Omental fat pad (tissue), 4 donors: ENCODE results near the gene NAV2. TPM values are rescaled to one million over a fixed set of nuclear protein-coding genes. Genes with fewer than 3 reads are reported as not detected.

Experiments
- ATAC-seq: fragments of 150-250 bp; one replicate; pipeline ENCODE4 v1.9.1; 2016; ENCODE audit warnings: mild to moderate bottlenecking, moderate library complexity; ENCODE audit not compliant: low FRiP score
- DNase-seq: peaks from one replicate; pipeline ENCODE4 v3.0.0-alpha.2; 2019; ENCODE audit warnings: low spot score
- CTCF ChIP-seq, 3 donors: fragments of 450-650 bp; IDR thresholded peaks; one replicate each; pipeline ENCODE4 v1.5.1; 2016 to 2017; ENCODE audit warnings: antibody characterized with exemption in 3 of 3, mild to moderate bottlenecking in 3 of 3, moderate library complexity in 2 of 3
- total RNA-seq, 4 donors: library from RNA; depleted of rRNA; stranded (reverse); fragments of >200 nt; gene quantifications; one replicate each; pipeline ENCODE4 v1.1.0, GENCODE V29; 2016

NAV2 gene
- total RNA-seq, 4 donors from 2014 or later = 6.3 to 41.6 (median 13.0) TPM

- DNase-seq = no peak
- no peak for ATAC-seq
Measured at GRCh38 chr11:19793326-19793725, 80.7 kb downstream of the NAV2 start.

GRCh38 chr11:19794161-19794560, 81.5 kb downstream of the NAV2 start:
- no peak for ATAC-seq
- DNase-seq = no peak
- no peak for TF ChIP-seq CTCF (IDR thresholded peaks at IDR 0.05)

More at GRCh38 chr11:19793326-19793725, 80.7 kb downstream of the NAV2 start:
- no peak for TF ChIP-seq CTCF (IDR thresholded peaks at IDR 0.05)

- no peak for TF ChIP-seq CTCF (IDR thresholded peaks at IDR 0.05)
- ATAC-seq (no peak), DNase-seq (no peak)
Measured at GRCh38 chr11:19795082-19795481, 82.4 kb downstream of the NAV2 start.

GRCh38 chr11:19800162-19800561, 87.5 kb downstream of the NAV2 start:
- no peak for ATAC-seq
- TF ChIP-seq CTCF (IDR thresholded peaks at IDR 0.05) = no peak
- DNase-seq = no peak

- TF ChIP-seq CTCF (IDR thresholded peaks at IDR 0.05) = no peak
- no peak for ATAC-seq
- no peak for DNase-seq
Measured at GRCh38 chr11:19800714-19801519, 88.3 kb downstream of the NAV2 start.

GRCh38 chr11:19802773-19803293, 90.2 kb downstream of the NAV2 start:
- ATAC-seq = no peak
- no peak for DNase-seq
- no peak for TF ChIP-seq CTCF (IDR thresholded peaks at IDR 0.05)

GRCh38 chr11:19803506-19803998, 90.9 kb downstream of the NAV2 start:
- no peak for ATAC-seq
- no peak for TF ChIP-seq CTCF (IDR thresholded peaks at IDR 0.05)

More at GRCh38 chr11:19803506-19803998, 90.9 kb downstream of the NAV2 start:
- no peak for DNase-seq
